Spleen (tissue), 7 donors: ENCODE measurements around the gene OR56B1.

Experiments
- POLR2A ChIP-seq, 3 donors: fragments of 450-650 bp; IDR thresholded peaks; one replicate each; pipeline ENCODE4 v1.5.1; 2017; ENCODE audit warnings: antibody characterized with exemption in 3 of 3, mild to moderate bottlenecking in 1 of 3
- POLR2AphosphoS5 ChIP-seq, 3 donors: sonication (generic); formaldehyde crosslinking; IDR thresholded peaks; one replicate each; pipeline ENCODE4 v1.5.1; 2017; ENCODE audit warnings: antibody characterized with exemption in 3 of 3
- TF ChIP-seq, protein P1 (sequence below), 11 experiments: fragments of 200-600 bp in 7 of 11; fragments of 450-650 bp in 4 of 11; sonication (generic) in 4 of 11; IDR thresholded peaks in 8 of 11; conservative IDR thresholded peaks in 3 of 11; 1 replicate in 7 of 11; 2 replicates in 4 of 11; pipeline versions ENCODE4 v1.4.0 to v1.8.0; 2016 to 2021; ENCODE audit warnings: antibody characterized with exemption in 11 of 11, inconsistent platforms in 4 of 11, mild to moderate bottlenecking in 1 of 11
- donor health status: DM: no; HTN: no; CAD: no; lungs with moderate emphysema.
- donor health status: DM: no; HTN: no; CAD: no.
- donor health status: DM: no; HTN: no; CAD: no.

DNA sequence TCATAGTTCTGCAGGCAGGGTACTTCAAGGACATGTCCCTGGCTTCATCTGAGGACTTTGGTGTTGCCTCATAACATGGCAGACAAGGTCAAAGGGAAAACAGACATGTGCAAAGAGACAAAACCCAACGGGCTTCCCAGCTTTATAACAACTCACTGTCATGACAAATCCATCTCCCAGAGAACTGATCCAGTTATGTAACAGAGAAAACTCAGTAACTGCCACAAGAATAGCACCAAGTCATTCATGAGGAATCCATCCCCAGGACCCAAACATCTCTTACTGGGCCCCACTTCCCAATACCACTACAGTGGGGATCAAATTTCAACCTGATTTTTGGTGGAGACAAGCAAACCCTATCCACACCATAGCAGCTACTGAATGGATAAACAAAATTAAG is 30.8 kb downstream of the OR56B1 start:
- TF ChIP-seq, protein P1, sequence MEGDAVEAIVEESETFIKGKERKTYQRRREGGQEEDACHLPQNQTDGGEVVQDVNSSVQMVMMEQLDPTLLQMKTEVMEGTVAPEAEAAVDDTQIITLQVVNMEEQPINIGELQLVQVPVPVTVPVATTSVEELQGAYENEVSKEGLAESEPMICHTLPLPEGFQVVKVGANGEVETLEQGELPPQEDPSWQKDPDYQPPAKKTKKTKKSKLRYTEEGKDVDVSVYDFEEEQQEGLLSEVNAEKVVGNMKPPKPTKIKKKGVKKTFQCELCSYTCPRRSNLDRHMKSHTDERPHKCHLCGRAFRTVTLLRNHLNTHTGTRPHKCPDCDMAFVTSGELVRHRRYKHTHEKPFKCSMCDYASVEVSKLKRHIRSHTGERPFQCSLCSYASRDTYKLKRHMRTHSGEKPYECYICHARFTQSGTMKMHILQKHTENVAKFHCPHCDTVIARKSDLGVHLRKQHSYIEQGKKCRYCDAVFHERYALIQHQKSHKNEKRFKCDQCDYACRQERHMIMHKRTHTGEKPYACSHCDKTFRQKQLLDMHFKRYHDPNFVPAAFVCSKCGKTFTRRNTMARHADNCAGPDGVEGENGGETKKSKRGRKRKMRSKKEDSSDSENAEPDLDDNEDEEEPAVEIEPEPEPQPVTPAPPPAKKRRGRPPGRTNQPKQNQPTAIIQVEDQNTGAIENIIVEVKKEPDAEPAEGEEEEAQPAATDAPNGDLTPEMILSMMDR (IDR thresholded peaks at IDR 0.05 in 8 of 11, conservative IDR thresholded peaks at IDR 0.05 in 3 of 11) = no peak
- TF ChIP-seq POLR2AphosphoS5 (IDR thresholded peaks at IDR 0.05) (no peak), POLR2A (IDR thresholded peaks at IDR 0.05) (no peak)
